Astrocyte of the cerebellum (primary cell): ENCODE data around the gene CEP131.

Experiments
- DNase-seq: peaks from one replicate; pipeline ENCODE4 v3.0.0-alpha.2; 2011; ENCODE audit warnings: low read depth
- H3K4me3 ChIP-seq: 2 replicates; pipeline ENCODE4 v1.5.1; 2011; ENCODE audit warnings: mild to moderate bottlenecking, low read depth, low read length, moderate library complexity
- CTCF ChIP-seq: IDR thresholded peaks from 2 replicates; pipeline ENCODE4 v1.5.1; 2012; ENCODE audit warnings: low read length, low read depth, moderate library complexity, mild to moderate bottlenecking; ENCODE audit errors: missing control alignments
- in situ Hi-C: cut with HindIII; loops from 2 replicates; pipeline ENCODE4 v1.10.0; 2017; ENCODE audit warnings: low sequenced_read_pairs

The CEP131 gene

GRCh38 chr17:81243333-81243664 is 20.5 kb upstream of the CEP131 start:
- H3K4me3 ChIP-seq, result no peak overlapping the region
- in situ Hi-C loops, result no loop called here
- TF ChIP-seq CTCF, result no peak
- DNase-seq, result no peak

GRCh38 chr17:81242421-81243332 is 19.9 kb upstream of the CEP131 start:
- no peak for DNase-seq
- no peak for TF ChIP-seq CTCF
- no peak overlapping the region for H3K4me3 ChIP-seq
- in situ Hi-C loops, result no loop called here

- H3K4me3 ChIP-seq, result no peak overlapping the region
- in situ Hi-C loops, result no loop called here
- peak; percentile 81 for TF ChIP-seq CTCF
- no peak for DNase-seq
Measured at GRCh38 chr17:81241648-81242420, 19.1 kb upstream of the CEP131 start.

GRCh38 chr17:81241203-81241602 is 18.4 kb upstream of the CEP131 start:
- no peak for DNase-seq
- in situ Hi-C loops, result no loop called here
- TF ChIP-seq CTCF, result no peak
- no peak overlapping the region for H3K4me3 ChIP-seq

- in situ Hi-C loops, result no loop called here
- no peak overlapping the region for H3K4me3 ChIP-seq
- no peak for TF ChIP-seq CTCF
- DNase-seq, result no peak
Measured at GRCh38 chr17:81240761-81241160, 18.0 kb upstream of the CEP131 start.

GRCh38 chr17:81239714-81240555 is 17.2 kb upstream of the CEP131 start:
- no peak for DNase-seq
- H3K4me3 ChIP-seq, result peak overlapping the region; percentile 84
- in situ Hi-C loops, result no loop called here
- TF ChIP-seq CTCF, result no peak
